ENCODE results near the gene ARHGAP44. TPM values are rescaled to one million over a fixed set of nuclear protein-coding genes. Genes with fewer than 3 reads are reported as not detected.
A peak's percentile ranks its signal among the peaks of the same experiment; 100 is the strongest.

ARHGAP44 gene
- total RNA-seq, 2 experiments from 2014 or later = not detected

DNA sequence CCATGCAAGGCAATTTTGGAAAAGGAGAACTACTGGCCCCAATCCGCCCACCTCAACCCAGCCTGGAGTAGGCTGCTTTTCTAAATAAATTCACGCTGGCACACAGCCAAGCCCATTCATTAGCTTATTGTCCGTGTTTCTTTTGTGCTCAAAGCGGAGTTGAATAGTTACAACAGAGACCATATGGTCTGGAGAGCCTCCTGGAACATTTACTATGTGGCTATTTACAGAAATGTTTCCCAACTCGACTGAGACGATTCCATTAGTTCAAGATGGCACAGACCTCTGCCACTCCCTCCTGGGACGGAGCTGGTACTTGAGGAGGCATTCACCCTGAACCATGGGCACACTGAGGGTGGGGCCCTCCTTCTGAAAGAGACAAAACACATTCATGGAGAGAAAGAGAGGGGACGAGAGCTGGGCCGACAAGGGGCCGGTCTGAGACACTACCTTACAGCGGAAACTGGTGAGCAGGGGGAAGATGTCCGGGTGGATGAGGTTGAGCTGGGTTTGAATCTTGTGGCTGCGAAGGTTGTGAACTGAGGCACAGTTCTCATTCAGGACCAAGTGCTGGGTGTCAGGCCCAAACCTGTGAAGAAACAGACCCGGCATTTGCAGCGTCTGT lies 212.8 kb downstream of the ARHGAP44 start:
- POLR2A ChIA-PET = no interaction called here
- H3K27ac Mint-ChIP-seq = no peak overlapping the region

DNA sequence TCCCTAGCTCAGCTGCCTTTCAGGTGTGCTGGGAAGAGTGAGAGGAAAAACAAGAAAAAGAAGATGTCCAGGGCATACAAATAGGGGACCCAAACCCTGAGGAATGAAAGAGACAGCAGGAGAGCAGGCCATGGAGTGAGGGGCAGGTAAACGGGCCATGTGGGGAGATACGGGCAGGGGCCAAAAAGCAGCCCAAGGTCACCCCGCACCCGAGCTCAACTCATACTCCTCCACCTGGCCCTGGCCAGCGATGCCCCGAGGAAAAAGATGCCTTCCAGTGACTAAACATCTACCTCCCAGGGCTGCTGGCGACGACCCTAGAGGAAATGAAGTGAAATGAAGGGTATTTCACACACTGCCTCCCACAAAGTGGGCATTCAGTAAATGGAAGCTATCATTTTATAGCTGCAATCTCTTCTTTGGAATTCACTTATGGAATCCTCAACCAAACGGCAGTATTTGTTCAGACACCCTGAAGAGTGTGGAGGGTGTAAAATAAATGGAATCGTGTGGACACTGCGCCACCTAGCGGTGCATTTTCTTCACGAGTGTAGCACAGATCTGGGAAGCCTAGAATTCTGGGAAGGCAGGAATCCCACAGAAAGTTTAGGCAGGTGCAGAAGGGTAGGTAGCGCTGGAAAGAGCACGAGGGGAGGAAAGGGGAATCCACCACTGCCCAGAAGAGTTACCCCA lies 213.6 kb downstream of the ARHGAP44 start:
- H3K9me3 Mint-ChIP-seq = no peaks in the 10 kb centered on the region
- H3K27me3 Mint-ChIP-seq = no peaks in the 10 kb centered on the region
- no peak overlapping the region for H3K4me3 Mint-ChIP-seq
- H3K4me1 Mint-ChIP-seq = no peaks in the 10 kb centered on the region
- POLR2A ChIA-PET = no interaction called here
- peaks cover 37% of the 10 kb centered on the region for H3K36me3 Mint-ChIP-seq (ENCODE audit: low read depth)
- H3K27ac Mint-ChIP-seq = no peak overlapping the region
- CTCF ChIA-PET = interaction anchor here (0.9 to 4.6 kb wide), 6 partner anchors 9 to 122 kb away, joined by 3 to 26 read pairs (median 4); partner anchors contain the start of gene ELAC2
- DNase-seq = peak; percentile 44

More for the DNA sequence above, 212.8 kb downstream of the ARHGAP44 start:
- H3K9me3 Mint-ChIP-seq = no peaks in the 10 kb centered on the region
- DNase-seq = no peak
- CTCF ChIA-PET = interaction anchor here (0.8 to 4.6 kb wide), 5 partner anchors 10 to 49 kb away, joined by 3 to 26 read pairs (median 5); partner anchors contain the start of gene ELAC2
- H3K4me1 Mint-ChIP-seq = no peaks in the 10 kb centered on the region
- no peak overlapping the region for H3K4me3 Mint-ChIP-seq
- peaks cover 40% of the 10 kb centered on the region for H3K36me3 Mint-ChIP-seq (ENCODE audit: low read depth)
- H3K27me3 Mint-ChIP-seq = no peaks in the 10 kb centered on the region

DNA sequence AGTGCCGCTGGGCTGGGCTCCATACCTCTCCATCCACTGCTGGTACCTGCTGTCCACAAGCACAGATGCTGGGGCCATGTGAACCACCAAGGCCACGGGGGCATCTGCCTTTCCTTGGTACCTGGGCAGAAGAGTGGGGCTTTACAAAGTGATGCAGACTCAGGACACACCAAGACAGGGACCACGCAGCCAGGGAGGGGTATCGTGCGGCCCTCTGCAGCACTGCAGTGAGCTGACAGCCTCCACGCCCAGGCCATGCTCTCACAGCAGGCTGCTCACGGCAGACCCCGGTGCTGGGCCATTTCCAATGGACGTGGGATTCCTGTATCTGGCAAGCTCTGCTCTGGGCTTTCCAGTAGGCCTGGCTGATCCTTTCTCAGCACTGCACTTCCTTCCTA lies 214.2 kb downstream of the ARHGAP44 start:
- H3K27me3 Mint-ChIP-seq = no peaks in the 10 kb centered on the region
- no peak overlapping the region for H3K4me3 Mint-ChIP-seq
- DNase-seq = no peak
- ChIA-PET POLR2A (no interaction called here), CTCF (interaction anchor here (0.7 to 4.6 kb wide), 6 partner anchors 9 to 123 kb away, joined by 3 to 26 read pairs (median 4); partner anchors contain the start of gene ELAC2)
- peaks cover 35% of the 10 kb centered on the region for H3K36me3 Mint-ChIP-seq (ENCODE audit: low read depth)
- H3K9me3 Mint-ChIP-seq = no peaks in the 10 kb centered on the region
- no peaks in the 10 kb centered on the region for H3K4me1 Mint-ChIP-seq
- no peak overlapping the region for H3K27ac Mint-ChIP-seq

DNA sequence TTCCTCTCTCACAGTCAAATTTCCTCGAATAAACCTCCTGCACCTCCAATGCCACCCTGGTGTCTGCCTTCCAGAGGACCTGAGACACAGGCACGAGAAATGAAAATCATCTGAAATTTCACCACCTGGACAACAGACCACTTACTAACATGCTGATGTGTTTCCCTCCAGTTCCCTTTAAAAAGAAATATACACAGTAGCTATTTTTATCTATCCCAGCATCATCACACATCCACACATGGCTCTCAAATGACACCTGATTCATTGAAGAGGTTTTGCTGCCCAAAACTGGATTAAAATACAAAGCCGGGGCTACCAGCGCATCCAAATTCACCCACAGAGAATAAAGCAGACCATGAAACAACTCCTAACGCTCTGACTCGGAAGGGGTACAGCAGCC lies 214.6 kb downstream of the ARHGAP44 start:
- CTCF ChIA-PET = interaction anchor here (0.7 to 4.6 kb wide), 6 partner anchors 8 to 17 kb away, joined by 3 to 26 read pairs (median 3); partner anchors contain the start of gene ELAC2

DNA sequence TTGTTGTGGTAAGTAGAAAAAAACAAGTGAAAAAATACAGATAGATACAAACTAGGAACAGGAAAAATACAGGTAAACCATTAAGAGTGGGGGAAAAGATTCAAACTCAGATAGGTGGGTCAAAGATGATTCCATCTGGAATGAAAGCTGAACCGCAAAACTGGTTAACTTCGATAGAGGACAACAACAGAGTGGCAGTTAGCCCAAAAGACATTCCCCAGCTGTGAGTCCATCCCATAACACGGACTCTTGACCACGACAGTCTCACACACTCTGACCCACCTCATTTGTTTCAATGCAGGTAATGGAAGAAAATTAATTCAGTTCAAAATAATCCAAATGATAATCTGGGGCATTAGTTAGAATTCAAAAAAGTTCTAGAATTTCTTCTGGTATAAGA lies 215.0 kb downstream of the ARHGAP44 start:
- Mint-ChIP-seq H3K4me1 (no peaks in the 10 kb centered on the region), H3K27ac (no peak overlapping the region), H3K4me3 (no peak overlapping the region), H3K9me3 (no peaks in the 10 kb centered on the region), H3K36me3 (ENCODE audit: low read depth) (peaks cover 36% of the 10 kb centered on the region), H3K27me3 (no peaks in the 10 kb centered on the region)
- ChIA-PET CTCF (interaction anchor here (0.7 to 4.6 kb wide), 4 partner anchors 9 to 17 kb away, joined by 3 to 26 read pairs (median 4); partner anchors contain the start of gene ELAC2), POLR2A (interaction anchor here (2.2 kb wide), 1 partner anchor 14 kb away, joined by 15 read pairs; the partner anchor contains the start of gene ELAC2)
- DNase-seq = no peak

More for the DNA sequence above, 214.6 kb downstream of the ARHGAP44 start:
- Mint-ChIP-seq H3K4me1 (no peaks in the 10 kb centered on the region), H3K27me3 (no peaks in the 10 kb centered on the region), H3K4me3 (no peak overlapping the region), H3K27ac (no peak overlapping the region), H3K9me3 (no peaks in the 10 kb centered on the region), H3K36me3 (ENCODE audit: low read depth) (peaks cover 36% of the 10 kb centered on the region)
- DNase-seq = no peak
- POLR2A ChIA-PET = interaction anchor here (2.2 kb wide), 1 partner anchor 14 kb away, joined by 15 read pairs; the partner anchor contains the start of gene ELAC2

DNA sequence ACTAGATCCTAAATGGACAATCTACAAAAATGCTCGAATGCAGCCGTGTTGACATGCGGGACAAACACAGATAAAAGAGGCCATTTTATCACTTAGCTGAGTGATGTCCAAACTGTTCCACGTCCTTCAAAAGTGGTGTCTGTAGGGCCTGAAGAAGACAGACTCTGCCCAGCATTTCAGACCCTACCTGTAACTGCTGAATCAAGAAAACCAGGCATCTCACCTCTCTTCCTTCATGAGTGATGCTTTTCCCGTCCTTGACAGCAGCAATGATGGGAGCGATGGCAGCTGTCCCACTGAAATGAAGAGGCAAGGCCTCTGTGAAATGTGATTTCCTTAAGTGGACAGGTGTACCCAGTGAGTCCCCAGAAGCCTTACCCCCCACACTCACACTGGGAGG lies 216.2 kb downstream of the ARHGAP44 start:
- Mint-ChIP-seq H3K9me3 (no peaks in the 10 kb centered on the region), H3K27ac (no peak overlapping the region), H3K4me3 (no peak overlapping the region), H3K4me1 (no peaks in the 10 kb centered on the region), H3K27me3 (no peaks in the 10 kb centered on the region), H3K36me3 (ENCODE audit: low read depth) (peaks cover 48% of the 10 kb centered on the region)
- CTCF ChIA-PET = interaction anchor here (1.3 to 4.6 kb wide), 2 partner anchors 13 to 25 kb away, joined by 5 to 26 read pairs; partner anchors contain the start of gene ELAC2
- POLR2A ChIA-PET = interaction anchor here (2.2 kb wide), 1 partner anchor 12 kb away, joined by 15 read pairs; the partner anchor contains the start of gene ELAC2
- no peak for DNase-seq

DNA sequence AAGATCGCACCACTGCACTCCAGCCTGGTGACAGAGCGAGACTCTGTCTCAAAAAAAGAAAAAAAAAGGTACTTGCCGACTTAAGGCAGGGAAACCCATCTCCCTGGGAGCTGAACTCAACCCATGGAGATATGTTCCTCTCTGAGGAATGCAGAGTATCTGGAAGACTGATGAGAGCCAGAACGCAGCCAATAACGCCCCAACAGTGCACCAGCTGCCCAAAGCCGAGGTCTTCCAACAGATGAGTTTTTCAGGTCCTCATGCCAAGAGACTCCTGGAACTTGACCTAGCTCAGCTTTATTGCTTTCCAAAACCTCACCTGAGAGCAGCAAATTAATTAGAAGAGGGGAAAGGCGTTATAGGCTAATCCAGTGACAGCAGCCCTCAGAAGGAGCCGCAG lies 219.2 kb downstream of the ARHGAP44 start:
- ChIA-PET CTCF (interaction anchor here (1.4 to 1.7 kb wide), 2 partner anchors 10 to 22 kb away, joined by 5 to 8 read pairs; partner anchors contain the start of gene ELAC2), POLR2A (interaction anchor here (3.1 kb wide), 1 partner anchor 9 kb away, joined by 17 read pairs; the partner anchor contains the start of gene ELAC2)
- DNase-seq = no peak
- no peak overlapping the region for H3K27ac Mint-ChIP-seq
- no peaks in the 10 kb centered on the region for H3K27me3 Mint-ChIP-seq
- H3K9me3 Mint-ChIP-seq = no peaks in the 10 kb centered on the region
- H3K4me3 Mint-ChIP-seq = no peak overlapping the region
- H3K4me1 Mint-ChIP-seq = no peaks in the 10 kb centered on the region
- peaks cover 70% of the 10 kb centered on the region for H3K36me3 Mint-ChIP-seq (ENCODE audit: low read depth)

DNA sequence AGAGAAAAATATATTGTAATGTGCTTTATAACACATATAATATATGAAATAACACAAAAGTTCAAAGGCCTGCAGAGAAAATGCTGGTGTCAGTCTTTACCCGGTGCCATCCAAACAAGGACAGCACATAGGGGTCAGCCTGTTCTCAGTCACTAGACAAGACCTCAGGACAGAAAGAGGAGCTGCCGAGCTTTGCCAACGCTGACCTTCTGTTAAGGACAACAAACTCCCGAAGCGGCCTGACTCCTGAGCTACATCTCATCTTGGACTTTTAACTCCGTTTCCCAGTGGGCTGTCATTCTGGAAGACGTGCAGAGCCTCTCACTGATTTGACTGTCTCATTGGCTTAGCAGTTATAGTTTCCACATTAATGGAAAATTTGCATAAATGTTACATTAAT lies 221.7 kb downstream of the ARHGAP44 start:
- CTCF ChIA-PET = interaction anchor here (1.4 to 2.0 kb wide), 2 partner anchors 19 to 20 kb away, joined by 4 read pairs; no protein-coding TSS in a partner anchor

DNA sequence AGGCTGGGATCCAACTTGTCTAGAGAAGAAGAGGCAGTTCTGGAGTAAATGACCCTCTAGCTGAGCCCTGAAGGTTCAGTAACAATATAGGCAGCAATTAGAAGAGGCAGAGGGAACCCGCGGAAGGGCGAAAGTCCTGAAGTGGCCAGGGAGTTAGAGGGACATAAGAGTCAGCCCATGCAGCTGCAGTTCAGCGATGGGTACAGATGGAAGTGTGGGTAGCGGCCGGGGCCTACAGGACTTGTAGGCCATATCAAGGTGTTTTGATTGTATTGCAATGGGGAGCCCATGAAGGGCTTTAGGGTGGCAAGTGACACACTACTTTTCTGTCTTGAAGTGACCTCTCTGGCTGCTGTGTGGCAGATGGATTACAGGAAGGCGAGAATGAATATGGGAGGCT lies 225.5 kb downstream of the ARHGAP44 start:
- no peak overlapping the region for H3K27ac Mint-ChIP-seq

More for the DNA sequence above, 221.7 kb downstream of the ARHGAP44 start:
- H3K4me1 Mint-ChIP-seq = peaks cover 16% of the 10 kb centered on the region
- no peaks in the 10 kb centered on the region for H3K27me3 Mint-ChIP-seq
- POLR2A ChIA-PET = no interaction called here
- peaks cover 73% of the 10 kb centered on the region for H3K36me3 Mint-ChIP-seq (ENCODE audit: low read depth)
- no peak overlapping the region for H3K27ac Mint-ChIP-seq
- H3K4me3 Mint-ChIP-seq = no peak overlapping the region
- no peak for DNase-seq
- H3K9me3 Mint-ChIP-seq = no peaks in the 10 kb centered on the region

DNA sequence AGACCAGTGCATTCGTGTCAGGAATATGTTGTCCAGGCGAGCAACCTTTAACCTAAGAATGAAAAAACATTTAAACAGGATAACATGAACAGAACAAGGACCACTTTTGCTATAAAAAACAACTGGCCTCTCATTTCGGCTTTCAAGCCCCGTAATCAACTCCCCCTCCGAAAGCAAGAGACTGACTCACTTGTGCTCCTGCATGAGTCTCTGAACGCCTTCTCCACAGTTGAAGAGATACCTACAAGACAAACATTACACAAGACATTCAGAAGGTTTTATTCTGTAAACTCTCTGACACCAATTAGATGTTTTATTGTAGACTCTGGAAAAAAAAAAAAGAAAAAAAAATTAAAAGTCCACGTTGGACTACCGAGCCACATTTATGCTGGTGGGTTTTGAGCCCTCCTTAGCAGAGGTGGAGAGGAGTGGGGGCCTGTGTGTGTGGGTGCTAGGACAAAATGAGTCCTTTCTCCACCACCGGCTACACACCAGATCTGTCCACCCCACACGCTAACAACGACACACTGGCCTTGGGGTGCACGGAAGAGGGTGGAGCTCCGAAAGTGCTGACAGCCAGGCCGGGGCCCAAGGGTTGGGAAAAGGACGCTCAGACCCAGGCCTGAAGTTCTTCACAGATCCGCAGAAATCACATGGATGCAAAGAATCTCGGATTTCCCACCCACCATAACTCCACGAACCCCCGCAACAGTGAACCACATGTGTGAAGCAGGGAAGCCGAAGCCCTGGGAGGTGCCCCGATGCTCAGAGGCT lies 227.8 kb downstream of the ARHGAP44 start:
- Mint-ChIP-seq H3K36me3 (ENCODE audit: low read depth) (peaks cover 46% of the 10 kb centered on the region), H3K4me3 (peak overlapping the region; percentile 96), H3K27me3 (no peaks in the 10 kb centered on the region), H3K9me3 (no peaks in the 10 kb centered on the region), H3K4me1 (peaks cover 32% of the 10 kb centered on the region), H3K27ac (peak overlapping the region; percentile 89)
- CTCF ChIA-PET = interaction anchor here (1.0 to 10.5 kb wide), 6 partner anchors 13 to 1186 kb away, joined by 3 to 189 read pairs (median 5); partner anchors contain the start of gene ZNF18
- POLR2A ChIA-PET = interaction anchor here (0.9 to 3.4 kb wide), 6 partner anchors 9 to 1286 kb away, joined by 3 to 47 read pairs (median 16); partner anchors contain the start of genes HS3ST3B1 and ZNF18
- DNase-seq = no peak

More for the DNA sequence above, 225.5 kb downstream of the ARHGAP44 start:
- Mint-ChIP-seq H3K36me3 (ENCODE audit: low read depth) (peaks cover 66% of the 10 kb centered on the region), H3K4me1 (peaks cover 32% of the 10 kb centered on the region), H3K9me3 (no peaks in the 10 kb centered on the region), H3K27me3 (no peaks in the 10 kb centered on the region), H3K4me3 (no peak overlapping the region)
- ChIA-PET POLR2A (no interaction called here), CTCF (interaction anchor here (0.7 to 10.5 kb wide), 3 partner anchors 11 to 259 kb away, joined by 3 to 189 read pairs (median 3); no protein-coding TSS in a partner anchor)
- DNase-seq = no peak

DNA sequence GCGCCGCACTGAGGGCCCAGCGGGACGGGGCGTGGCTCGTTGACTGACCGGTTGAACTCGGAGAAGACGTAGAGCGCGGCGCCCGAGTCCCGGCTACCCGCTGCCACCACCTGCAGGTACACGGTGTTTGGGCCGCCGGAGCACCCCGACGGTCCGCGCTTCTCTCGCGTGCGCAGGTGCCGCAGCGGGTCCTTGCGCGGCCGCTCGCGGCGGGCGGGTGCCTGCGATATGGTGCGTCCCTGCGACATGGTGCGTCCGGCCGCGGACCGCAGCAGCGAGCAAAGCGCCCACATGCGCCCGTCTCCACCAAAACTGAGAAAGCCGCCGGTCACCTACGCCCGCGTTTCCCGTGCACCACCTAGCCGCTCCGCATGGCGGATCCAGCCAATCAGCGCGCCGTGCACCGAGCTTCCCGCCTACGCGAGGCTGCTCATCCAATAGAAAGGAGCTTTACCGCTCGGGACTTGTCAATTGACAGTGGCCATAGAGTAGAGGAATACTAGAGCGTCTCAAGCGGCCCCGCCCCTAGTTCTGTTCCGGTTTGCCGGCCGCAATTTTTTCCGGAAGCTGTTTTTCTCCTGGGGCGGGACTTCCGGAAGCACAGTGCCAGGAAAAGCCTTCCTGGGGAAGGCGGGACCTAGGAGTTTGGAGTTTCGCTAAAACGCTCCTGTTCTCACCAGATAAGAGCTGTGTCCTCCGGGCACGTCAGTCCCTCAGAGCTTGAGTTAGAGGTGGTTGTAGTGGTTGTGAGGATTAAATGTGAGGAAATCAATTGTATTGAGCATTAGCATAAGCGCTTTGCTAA lies 228.6 kb downstream of the ARHGAP44 start, which contains the start of gene ELAC2:
ELAC2 (minus strand) TSS at position 373 of the 805 bp plus-strand sequence; CDS start at position 293, 80 bp downstream.
- Mint-ChIP-seq H3K36me3 (ENCODE audit: low read depth) (peaks cover 39% of the 10 kb centered on the region), H3K4me3 (peak within 1 kb of the TSS; percentile 96), H3K4me1 (peaks cover 32% of the 10 kb centered on the region), H3K9me3 (no peaks in the 10 kb centered on the region), H3K27ac (peak within 1 kb of the TSS; percentile 89), H3K27me3 (no peaks in the 10 kb centered on the region)
- DNase-seq = peak; percentile 96
- CTCF ChIA-PET = interaction anchor here (1.0 to 10.5 kb wide), 9 partner anchors 9 to 1283 kb away, joined by 3 to 189 read pairs (median 5); partner anchors contain the start of genes HS3ST3B1 and ZNF18
- POLR2A ChIA-PET = interaction anchor here (0.8 to 3.4 kb wide), 12 partner anchors 10 to 1285 kb away, joined by 3 to 47 read pairs (median 4); partner anchors contain the start of genes HS3ST3B1, MAP2K4 and ZNF18
